AG09309 (cell line): ENCODE data around the gene ZNF521.

Experiments
- DNase-seq: peaks from one replicate; pipeline ENCODE4 v3.0.0-alpha.2; 2010; ENCODE audit warnings: low read depth
- H3K4me3 ChIP-seq: 2 replicates; pipeline ENCODE4 v1.5.1; 2011; ENCODE audit warnings: mild to moderate bottlenecking, low read depth, low read length, moderate library complexity; ENCODE audit not compliant: control insufficient read depth
- CTCF ChIP-seq: IDR thresholded peaks from 2 replicates; pipeline ENCODE4 v1.5.1; 2011; ENCODE audit warnings: mild to moderate bottlenecking, low read depth, low read length, inconsistent platforms; ENCODE audit not compliant: insufficient read depth, control insufficient read depth; ENCODE audit errors: missing control alignments

The ZNF521 gene

GRCh38 chr18:25341831-25342230, 10.1 kb downstream of the ZNF521 start:
- no peak overlapping the region for H3K4me3 ChIP-seq
- no peak for DNase-seq
- no peak for TF ChIP-seq CTCF

- H3K4me3 ChIP-seq, result no peak overlapping the region
- no peak for DNase-seq
- TF ChIP-seq CTCF, result no peak
These were observed 11.2 kb downstream of the ZNF521 start for GRCh38 chr18:25340762-25341161.

- no peak for TF ChIP-seq CTCF
- DNase-seq, result no peak
- H3K4me3 ChIP-seq, result no peak overlapping the region
These were observed 16.3 kb downstream of the ZNF521 start for GRCh38 chr18:25335676-25336075.

- no peak for TF ChIP-seq CTCF
- no peak overlapping the region for H3K4me3 ChIP-seq
- no peak for DNase-seq
These were observed 16.9 kb downstream of the ZNF521 start for GRCh38 chr18:25335062-25335461.

GRCh38 chr18:25334588-25334987, 17.4 kb downstream of the ZNF521 start:
- no peak for TF ChIP-seq CTCF
- DNase-seq, result no peak
- H3K4me3 ChIP-seq, result no peak overlapping the region

GRCh38 chr18:25332002-25332401, 20.0 kb downstream of the ZNF521 start:
- DNase-seq, result no peak
- H3K4me3 ChIP-seq, result no peak overlapping the region
- no peak for TF ChIP-seq CTCF

- no peak for DNase-seq
- H3K4me3 ChIP-seq, result no peak overlapping the region
- TF ChIP-seq CTCF, result no peak
These were observed 22.2 kb downstream of the ZNF521 start for GRCh38 chr18:25329783-25330182.
